GM18498 (cell line): ENCODE data around the gene GPRC6A.

Experiments used
- ATAC-seq: cut with Tn5 transposase; IDR thresholded peaks from one replicate; pipeline ENCODE4 v1.9.1; 2021; ENCODE audit warnings: mild to moderate bottlenecking, moderate library complexity; ENCODE audit not compliant: unreplicated experiment

The GPRC6A gene

DNA sequence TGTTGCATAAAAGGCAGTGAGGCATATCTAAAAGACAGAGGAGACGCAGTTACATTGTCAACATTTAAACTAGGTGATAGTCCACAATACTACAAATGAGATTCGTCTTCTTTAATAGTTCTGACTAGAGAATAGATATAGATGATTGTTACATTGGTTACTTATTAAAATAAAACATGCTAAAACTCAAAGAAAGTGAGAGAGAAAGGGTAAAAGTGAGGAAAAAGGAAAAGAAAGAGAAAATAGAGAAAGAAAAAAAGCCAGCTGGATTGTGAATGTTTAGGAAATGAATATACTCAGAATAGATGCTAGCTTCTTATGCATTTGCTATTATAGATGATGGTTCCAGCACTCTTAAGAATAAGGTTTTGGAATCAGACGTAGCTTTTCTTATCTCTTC lies 35.7 kb downstream of the GPRC6A start:
- no peak for ATAC-seq

- ATAC-seq, result no peak
These were observed 45.0 kb downstream of the GPRC6A start for GRCh38 chr6:116783852-116784251.

GRCh38 chr6:116779573-116780164 lies 49.2 kb downstream of the GPRC6A start:
- ATAC-seq, result no peak

DNA sequence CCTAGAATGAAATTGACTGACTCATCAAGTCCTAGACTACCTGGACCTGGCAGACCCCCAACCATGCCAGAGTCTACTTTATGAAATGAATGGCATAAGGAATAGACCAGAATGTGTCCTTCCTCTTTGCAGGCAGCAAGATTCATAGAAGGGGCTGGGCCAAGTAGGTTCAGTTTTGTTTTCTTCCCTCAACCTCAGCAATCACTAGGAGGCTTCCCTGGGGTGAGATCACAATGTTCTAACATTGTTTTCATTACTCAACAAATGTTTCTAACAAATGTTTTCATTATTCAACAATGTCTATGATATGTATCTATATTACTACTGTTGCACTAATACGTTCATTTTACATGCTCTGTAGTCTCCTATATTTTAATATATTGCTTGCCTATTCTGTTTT lies 55.0 kb downstream of the GPRC6A start:
- ATAC-seq, result no peak

- no peak for ATAC-seq
These were observed 56.4 kb downstream of the GPRC6A start for GRCh38 chr6:116772450-116772849.

DNA sequence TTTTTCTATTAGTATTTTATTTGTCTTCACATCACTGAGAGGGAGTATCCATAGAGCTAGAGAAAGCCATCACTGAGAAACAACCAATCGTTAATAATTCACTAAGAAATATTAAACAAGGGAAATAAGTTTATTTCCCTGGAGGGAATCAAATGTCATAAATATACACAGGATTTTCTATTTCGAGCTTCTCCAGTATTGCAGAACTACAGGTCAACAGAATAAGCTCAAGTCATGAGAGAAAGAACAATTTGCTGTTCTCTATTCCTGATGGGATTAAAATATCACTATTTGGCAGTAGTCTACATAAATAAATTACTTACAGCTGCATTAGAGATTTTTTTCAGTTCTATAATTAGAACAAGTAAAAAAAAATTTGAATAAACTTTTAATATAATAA lies 61.2 kb downstream of the GPRC6A start:
- no peak for ATAC-seq

- no peak for ATAC-seq
These were observed 62.2 kb downstream of the GPRC6A start for GRCh38 chr6:116766506-116767176.

DNA sequence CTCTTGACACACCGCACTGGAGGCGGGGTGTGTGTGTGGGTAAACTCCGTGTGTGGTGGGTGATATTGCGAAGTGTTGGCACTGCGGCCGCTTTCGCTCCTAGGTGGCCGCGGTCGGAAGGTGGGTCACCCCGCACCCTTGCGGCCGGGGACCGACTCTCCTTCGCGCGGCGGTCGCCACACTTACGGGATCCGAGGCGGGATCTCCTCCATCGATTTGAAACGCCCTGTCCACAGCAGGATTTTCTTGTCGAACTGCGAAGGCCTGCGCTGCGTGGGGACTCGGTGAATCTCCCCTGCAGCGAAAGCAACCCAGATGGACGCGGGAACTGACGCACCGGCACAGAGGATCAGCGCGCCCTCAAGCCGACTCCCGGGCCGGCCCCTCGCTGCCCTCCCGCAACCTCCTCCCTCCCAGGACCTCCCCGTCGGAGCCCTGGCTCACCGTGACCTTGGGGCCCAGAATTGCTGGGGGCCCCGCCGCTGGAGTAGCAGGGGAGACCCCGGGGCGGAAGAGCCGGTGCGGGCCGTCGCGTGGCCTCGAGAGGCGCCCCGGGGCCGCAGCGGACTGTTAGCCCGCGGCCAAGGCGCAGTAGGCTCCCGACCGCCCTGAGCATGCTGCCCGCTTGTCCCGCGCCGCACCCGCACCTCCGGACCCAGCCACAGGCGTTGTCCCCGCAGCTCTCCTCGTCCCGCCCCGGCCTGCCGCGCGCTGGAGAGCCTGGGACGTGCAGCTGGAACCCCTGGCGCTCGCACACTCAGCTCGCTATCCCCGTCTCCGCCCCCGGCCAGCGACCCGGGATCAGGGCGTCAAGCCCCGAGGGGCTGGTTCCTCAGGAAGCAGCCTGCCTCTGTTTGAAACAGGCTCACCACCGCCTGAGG lies 63.7 kb downstream of the GPRC6A start, which contains the start of gene FAM162B:
Gene FAM162B (minus strand): TSS at position 759 of the 881 bp plus-strand sequence. CDS start 143 bp downstream, at position 616.
- no peak for ATAC-seq

DNA sequence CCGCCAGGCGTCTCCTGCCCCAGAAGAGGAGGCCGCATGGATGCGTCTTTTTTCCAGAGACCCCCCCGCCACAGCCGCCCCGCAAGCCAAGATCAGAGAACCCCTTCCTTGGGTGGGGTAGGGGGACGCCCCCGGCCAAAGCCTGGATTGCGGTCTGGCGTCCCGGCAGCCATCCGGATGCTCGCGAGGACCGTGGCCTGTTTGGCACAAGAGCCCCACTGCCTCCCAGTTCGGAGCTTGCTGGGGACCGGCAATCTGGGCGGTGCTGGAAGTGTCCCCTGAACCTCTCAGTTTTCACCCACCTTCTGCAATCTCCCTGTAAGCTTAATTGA lies 64.3 kb downstream of the GPRC6A start:
- no peak for ATAC-seq

DNA sequence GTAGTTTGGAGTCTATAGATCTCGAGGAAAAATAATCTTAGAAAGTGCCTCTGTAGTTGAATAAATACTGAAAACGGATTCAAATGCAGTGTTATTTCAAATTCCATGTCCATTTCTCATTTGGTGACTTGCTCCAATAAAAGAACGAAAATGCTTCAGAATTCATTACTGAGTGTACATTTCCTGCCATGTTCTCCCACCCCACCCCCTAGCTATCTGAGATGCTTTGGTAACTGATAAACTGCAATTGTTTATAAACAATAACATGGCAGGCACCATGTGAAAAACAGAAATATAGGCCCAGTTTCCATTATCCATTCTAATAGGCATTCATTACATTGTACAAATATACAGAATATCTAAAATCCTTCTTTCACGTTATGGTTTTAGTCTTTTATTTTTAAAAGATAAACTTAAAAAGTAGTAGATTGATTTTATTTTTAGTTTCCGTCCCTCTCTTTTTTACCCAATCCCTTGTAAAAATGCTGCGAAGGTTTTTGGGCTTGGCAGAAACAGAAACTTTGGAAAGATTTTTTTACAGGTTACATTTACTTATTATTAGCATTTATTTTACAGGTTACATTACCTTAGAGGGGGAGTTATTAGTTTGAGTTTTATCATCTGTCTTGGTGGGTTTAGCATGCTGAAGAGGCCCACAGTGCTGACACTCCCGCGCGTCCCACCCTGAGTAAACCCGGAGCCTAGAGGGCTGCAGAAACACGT lies 64.8 kb downstream of the GPRC6A start:
- no peak for ATAC-seq

DNA sequence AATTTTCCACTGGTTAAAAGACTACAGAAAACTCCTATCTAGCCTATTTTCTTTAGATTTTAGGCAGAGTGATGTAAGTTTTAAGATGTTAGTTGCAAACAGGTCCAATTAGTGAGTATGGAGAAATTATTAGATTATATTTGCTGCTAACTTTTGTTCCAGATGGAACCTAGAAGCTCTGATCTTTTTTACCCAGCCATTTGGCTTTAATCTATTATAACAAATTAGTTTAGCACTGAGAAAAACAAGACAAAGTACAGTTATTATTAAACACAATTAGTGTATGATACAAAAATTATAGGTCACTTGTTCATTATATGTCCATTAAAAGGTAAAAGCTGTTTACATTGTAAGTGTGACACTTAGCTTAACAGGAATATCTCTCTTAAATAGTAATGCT lies 65.8 kb downstream of the GPRC6A start:
- ATAC-seq, result no peak

- ATAC-seq, result no peak
These were observed 66.6 kb downstream of the GPRC6A start for GRCh38 chr6:116762235-116762634.

DNA sequence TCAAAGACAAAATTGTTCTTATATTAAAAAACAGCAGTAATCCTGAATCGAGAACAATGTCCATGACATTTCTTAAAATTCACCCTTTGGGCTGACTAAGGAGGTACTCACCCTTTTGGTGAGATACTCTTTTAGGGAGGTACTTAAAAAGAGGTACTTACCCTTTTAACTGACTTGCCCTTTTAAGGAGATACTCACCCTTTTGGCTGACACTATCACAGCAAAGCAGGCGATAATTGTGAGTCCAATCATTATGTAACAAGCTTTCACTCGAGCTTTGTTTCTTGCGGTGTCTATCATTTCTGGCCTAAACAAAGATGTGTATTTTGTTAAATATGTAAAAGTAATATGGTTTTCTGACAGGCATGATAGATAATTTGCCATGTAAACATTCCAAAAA lies 67.1 kb downstream of the GPRC6A start:
- ATAC-seq, result no peak

GRCh38 chr6:116745176-116745575 lies 83.7 kb downstream of the GPRC6A start:
- no peak for ATAC-seq
